ENCODE measurements around the gene HPGD.
A peak's percentile ranks its signal among the peaks of the same experiment; 100 is the strongest.

Gene HPGD

GRCh38 chr4:174539571-174539970 is 17.3 kb upstream of the HPGD start:
- no peak for DNase-seq (ENCODE audit: low spot score)
- no peak for TF ChIP-seq CTCF (IDR thresholded peaks at IDR 0.05; ENCODE audit: extremely low read depth, missing control alignments)

GRCh38 chr4:174538876-174539250 is 16.6 kb upstream of the HPGD start:
- TF ChIP-seq CTCF (IDR thresholded peaks at IDR 0.05; ENCODE audit: extremely low read depth, missing control alignments), result no peak

GRCh38 chr4:174538123-174538875 is 16.0 kb upstream of the HPGD start:
- peak; percentile 43 for DNase-seq (ENCODE audit: low spot score)
- no peak for TF ChIP-seq CTCF (IDR thresholded peaks at IDR 0.05; ENCODE audit: extremely low read depth, missing control alignments)

More at GRCh38 chr4:174538876-174539250, 16.6 kb upstream of the HPGD start:
- no peak for DNase-seq (ENCODE audit: low spot score)

DNA sequence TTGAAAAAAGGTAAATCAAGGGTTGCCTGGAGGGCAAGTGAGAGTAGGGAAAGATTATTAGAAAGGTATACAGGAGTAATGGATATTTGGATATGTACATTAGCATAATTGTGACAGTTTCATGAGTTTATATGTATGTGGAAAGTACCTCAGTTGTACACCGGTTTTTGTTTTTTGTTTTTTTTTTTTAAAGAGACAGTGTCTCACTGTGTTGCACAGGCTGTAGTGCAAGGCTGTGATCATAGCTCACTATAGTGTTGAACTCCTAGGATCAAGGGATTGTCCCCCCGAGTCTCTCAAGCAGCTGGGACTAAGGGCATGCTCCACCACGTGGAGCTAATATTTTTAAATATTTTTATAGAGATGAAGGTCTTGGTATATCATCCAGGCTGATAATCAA is 15.3 kb upstream of the HPGD start:
- no peak for TF ChIP-seq CTCF (IDR thresholded peaks at IDR 0.05; ENCODE audit: extremely low read depth, missing control alignments)
- DNase-seq (ENCODE audit: low spot score), result no peak

DNA sequence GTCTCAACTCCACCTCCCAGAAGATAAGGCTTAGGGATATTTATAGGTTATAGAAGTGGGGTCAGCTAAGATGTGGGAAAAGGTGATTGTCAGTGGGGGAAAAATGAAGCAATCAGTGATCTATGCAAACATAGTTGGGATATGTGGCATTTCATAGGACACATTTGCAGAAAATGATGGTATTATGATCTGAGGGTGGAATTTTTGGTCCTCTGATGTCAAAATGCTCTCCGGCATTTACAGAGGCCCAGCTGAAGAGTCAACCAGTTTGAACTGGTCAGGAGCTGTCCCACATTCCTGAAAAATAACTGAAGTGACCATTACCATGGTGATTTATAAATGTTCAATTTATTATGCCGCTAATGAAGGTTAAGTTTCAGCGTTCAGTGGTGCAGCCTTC is 12.2 kb upstream of the HPGD start:
- no peak for DNase-seq (ENCODE audit: low spot score)
- no peak for TF ChIP-seq CTCF (IDR thresholded peaks at IDR 0.05; ENCODE audit: extremely low read depth, missing control alignments)

- TF ChIP-seq CTCF (IDR thresholded peaks at IDR 0.05; ENCODE audit: extremely low read depth, missing control alignments), result no peak
- DNase-seq (ENCODE audit: low spot score), result no peak
Observed at GRCh38 chr4:174532445-174532844, 10.2 kb upstream of the HPGD start.

- TF ChIP-seq CTCF (IDR thresholded peaks at IDR 0.05; ENCODE audit: extremely low read depth, missing control alignments), result no peak
- DNase-seq (ENCODE audit: low spot score), result no peak
Observed at GRCh38 chr4:174531486-174531885, 9.2 kb upstream of the HPGD start.
